Lung (tissue), 12 donors: ENCODE data around the gene LIMCH1. TPM values are rescaled to one million over a fixed set of nuclear protein-coding genes. Genes with fewer than 3 reads are reported as not detected.

Source experiments
- ATAC-seq: fragments of 200-7000 bp; cut with Tn5 transposase; one replicate; pipeline ENCODE4 v1.9.1; 2020; ENCODE audit warnings: moderate number of reproducible peaks; ENCODE audit not compliant: insufficient read depth, low FRiP score
- DNase-seq, 3 donors: peaks; one replicate each; pipeline ENCODE4 v3.0.0-alpha.2; 2013 to 2017
- H3K27ac ChIP-seq, 2 donors: one replicate each; pipeline ENCODE4 v1.5.1; 2013; ENCODE audit warnings: mild to moderate bottlenecking in 2 of 2, moderate library complexity in 2 of 2, control low read depth in 1 of 2, inconsistent platforms in 1 of 2, low read depth in 1 of 2, low read length in 1 of 2
- H3K27me3 ChIP-seq, 3 donors: one replicate each; pipeline ENCODE4 v1.5.1; 2013; ENCODE audit warnings: low read length in 2 of 3; ENCODE audit not compliant: control insufficient read depth in 3 of 3, insufficient read depth in 3 of 3
- H3K36me3 ChIP-seq, 4 donors: one replicate each; pipeline ENCODE4 v1.5.1; 2013; ENCODE audit warnings: low read length in 4 of 4, mild to moderate bottlenecking in 1 of 4, moderate library complexity in 1 of 4; ENCODE audit not compliant: control insufficient read depth in 4 of 4, insufficient read depth in 4 of 4
- H3K4me1 ChIP-seq, 5 donors: one replicate each; pipeline ENCODE4 v1.5.1; 2013; ENCODE audit warnings: low read length in 5 of 5, mild to moderate bottlenecking in 2 of 5, moderate library complexity in 1 of 5; ENCODE audit not compliant: control insufficient read depth in 5 of 5, insufficient read depth in 5 of 5
- H3K4me3 ChIP-seq: one replicate; pipeline ENCODE4 v1.5.1; 2013; ENCODE audit warnings: mild to moderate bottlenecking, control low read depth, moderate library complexity
- H3K9ac ChIP-seq, 2 donors: one replicate each; pipeline ENCODE4 v1.5.1; 2013; ENCODE audit warnings: low read length in 2 of 2, control low read depth in 1 of 2; ENCODE audit not compliant: insufficient read depth in 1 of 2
- H3K9me3 ChIP-seq, 4 donors: one replicate each; pipeline ENCODE4 v1.5.1; 2013; ENCODE audit warnings: low read length in 3 of 4, mild to moderate bottlenecking in 1 of 4, moderate library complexity in 1 of 4; ENCODE audit not compliant: control insufficient read depth in 4 of 4, insufficient read depth in 3 of 4
- WGBS, 2 donors: extraction: QIAGEN DNeasy Blood & Tissue Kit; methylation state at CpG; one replicate each; pipeline ENCODE4 v1.1.7; 2013; 5-methylcytosine and 5-hydroxymethylcytosine counted together
- polyA plus RNA-seq, 2 donors: library from polyadenylated mRNA; stranded (reverse); fragments of 200-250 nt; gene quantifications; one replicate each; pipeline ENCODE4 v1.2.1, GENCODE V29; 2013
- total RNA-seq, 2 donors: library from RNA; depleted of rRNA in 1 of 2; stranded (reverse); fragments of >200 nt in 1 of 2; gene quantifications; one replicate each; pipeline ENCODE4 v1.2.1, GENCODE V29; 2014 to 2021
- TF ChIP-seq, protein P1 (sequence below): IDR thresholded peaks from 2 replicates; pipeline ENCODE4 v1.5.1; 2012; ENCODE audit warnings: mild to moderate bottlenecking; ENCODE audit errors: control extremely low read depth, extremely low read depth
- donor health status: control.
- donor health status: control.
- donor health status: Bipolar disorder and iron deficiency.
- donor health status: healthy.
- donor health status: DM: yes; HTN: yes; CAD: no.

Gene LIMCH1
- total and polyA plus RNA-seq, 4 donors, result 43.4 to 299 (median 128) TPM

DNA sequence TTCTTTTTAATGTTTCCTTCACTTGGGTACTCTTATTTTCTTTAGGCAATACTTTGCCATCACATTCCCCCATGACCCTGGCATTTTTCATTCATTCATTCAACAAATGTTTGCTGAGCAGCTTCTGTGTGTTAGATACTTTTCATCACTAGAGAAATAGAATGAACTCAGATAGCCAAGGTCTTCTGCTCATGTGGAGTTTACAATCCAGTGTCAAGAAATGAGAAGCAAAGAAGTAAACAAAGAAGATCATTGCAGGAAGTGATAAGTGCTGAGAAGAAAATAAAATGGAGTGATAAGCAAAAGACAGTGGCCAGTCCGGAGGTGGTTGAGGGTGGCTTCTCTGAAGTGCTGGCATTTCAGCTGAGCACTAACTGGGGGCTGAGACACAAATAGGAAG lies 63.1 kb downstream of the LIMCH1 start:
- no peak for ATAC-seq
- no peak overlapping the region for H3K4me3 ChIP-seq
- peaks cover 1 to 59% (median 15%) of the 10 kb centered on the region in 5 donors for H3K4me1 ChIP-seq
- WGBS, 2 donors, result 10 to 30% methylated on average over 1 of the region's 1 CpG
- no peak overlapping the region for H3K9ac ChIP-seq
- no peak for DNase-seq
- H3K36me3 ChIP-seq, result no peaks in the 10 kb centered on the region
- TF ChIP-seq, protein P1, sequence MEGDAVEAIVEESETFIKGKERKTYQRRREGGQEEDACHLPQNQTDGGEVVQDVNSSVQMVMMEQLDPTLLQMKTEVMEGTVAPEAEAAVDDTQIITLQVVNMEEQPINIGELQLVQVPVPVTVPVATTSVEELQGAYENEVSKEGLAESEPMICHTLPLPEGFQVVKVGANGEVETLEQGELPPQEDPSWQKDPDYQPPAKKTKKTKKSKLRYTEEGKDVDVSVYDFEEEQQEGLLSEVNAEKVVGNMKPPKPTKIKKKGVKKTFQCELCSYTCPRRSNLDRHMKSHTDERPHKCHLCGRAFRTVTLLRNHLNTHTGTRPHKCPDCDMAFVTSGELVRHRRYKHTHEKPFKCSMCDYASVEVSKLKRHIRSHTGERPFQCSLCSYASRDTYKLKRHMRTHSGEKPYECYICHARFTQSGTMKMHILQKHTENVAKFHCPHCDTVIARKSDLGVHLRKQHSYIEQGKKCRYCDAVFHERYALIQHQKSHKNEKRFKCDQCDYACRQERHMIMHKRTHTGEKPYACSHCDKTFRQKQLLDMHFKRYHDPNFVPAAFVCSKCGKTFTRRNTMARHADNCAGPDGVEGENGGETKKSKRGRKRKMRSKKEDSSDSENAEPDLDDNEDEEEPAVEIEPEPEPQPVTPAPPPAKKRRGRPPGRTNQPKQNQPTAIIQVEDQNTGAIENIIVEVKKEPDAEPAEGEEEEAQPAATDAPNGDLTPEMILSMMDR, result no peak
- no peak overlapping the region for H3K27ac ChIP-seq
- no peaks in the 10 kb centered on the region for H3K9me3 ChIP-seq
- no peaks in the 10 kb centered on the region for H3K27me3 ChIP-seq

GRCh38 chr4:41602113-41602512 lies 64.2 kb downstream of the LIMCH1 start:
- DNase-seq, result no peak
- ATAC-seq, result no peak
- WGBS, 2 donors, result 81 to 88% methylated on average over 3 of the region's 3 CpGs
- Histone ChIP-seq H3K36me3 (no peaks in the 10 kb centered on the region), H3K4me1 (peaks cover 1 to 56% (median 15%) of the 10 kb centered on the region in 5 donors), H3K27me3 (no peaks in the 10 kb centered on the region), H3K9ac (no peak overlapping the region), H3K9me3 (no peaks in the 10 kb centered on the region), H3K4me3 (no peak overlapping the region), H3K27ac (peak overlapping the region in 1 of 2 donors; percentile 35)
- TF ChIP-seq, protein P1, result no peak

DNA sequence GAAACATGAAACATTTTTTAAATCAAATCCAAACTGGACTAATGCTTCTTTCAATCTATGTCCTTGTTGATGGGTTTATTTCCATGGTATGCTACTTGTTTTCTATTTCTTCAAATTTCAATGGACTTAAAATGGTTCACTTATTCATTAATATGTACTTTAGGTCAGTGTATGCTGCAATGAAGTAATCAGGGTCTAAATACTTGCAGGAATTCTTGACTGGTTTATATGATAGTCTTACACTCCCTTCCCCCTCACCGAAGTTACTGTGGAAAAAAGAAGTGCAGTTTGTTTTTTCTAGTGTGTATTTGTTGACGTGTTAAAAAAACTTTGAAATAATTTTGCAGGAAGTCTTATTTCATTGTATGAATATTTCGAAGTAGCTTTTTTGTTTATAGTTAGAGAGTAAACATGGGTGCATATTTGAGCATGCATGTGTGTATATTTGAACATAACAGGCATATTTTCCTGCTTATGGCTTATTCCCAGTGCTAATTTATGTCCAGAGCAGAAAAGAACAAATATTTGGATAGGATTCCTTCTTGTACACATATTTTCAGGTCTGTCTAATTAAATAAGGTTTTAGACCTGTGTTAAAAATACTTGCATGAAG lies 65.0 kb downstream of the LIMCH1 start:
- DNase-seq (peak in 2 of 3 donors; percentile 63 to 66), ATAC-seq (no peak)
- TF ChIP-seq, protein P1, result no peak
- Histone ChIP-seq H3K4me3 (no peak overlapping the region), H3K27ac (no peak overlapping the region), H3K9ac (no peak overlapping the region), H3K27me3 (no peaks in the 10 kb centered on the region), H3K9me3 (no peaks in the 10 kb centered on the region), H3K36me3 (peaks cover 0 to 2% (median under 1%) of the 10 kb centered on the region in 4 donors), H3K4me1 (peaks cover 1 to 49% (median 14%) of the 10 kb centered on the region in 5 donors)
- WGBS, 2 donors, result 52 to 66% methylated on average over 3 of the region's 3 CpGs

DNA sequence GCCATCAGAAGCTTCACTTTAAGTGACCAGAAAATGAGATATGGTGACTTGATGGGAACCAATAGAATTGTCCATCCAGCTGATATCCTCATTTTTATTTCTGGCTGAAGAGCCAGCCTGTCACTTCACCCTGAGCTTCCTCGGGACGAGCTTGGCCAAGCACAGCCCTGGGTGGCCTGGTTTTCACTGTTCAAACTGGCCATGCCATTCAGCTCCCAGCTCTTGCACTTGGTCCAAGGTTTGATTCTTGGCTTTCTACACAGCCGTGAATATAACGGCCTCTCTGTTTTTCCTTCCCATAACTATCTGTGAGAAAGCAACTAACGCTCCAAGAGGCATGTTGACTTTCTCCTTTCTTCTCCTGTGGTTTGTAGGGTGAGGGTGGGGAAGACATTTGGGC lies 71.9 kb downstream of the LIMCH1 start:
- peaks cover 1 to 35% (median 11%) of the 10 kb centered on the region in 5 donors for H3K4me1 ChIP-seq
- DNase-seq (no peak), ATAC-seq (no peak)
- no peak overlapping the region for H3K9ac ChIP-seq
- H3K27me3 ChIP-seq, result no peaks in the 10 kb centered on the region
- TF ChIP-seq, protein P1, result no peak
- peak overlapping the region in 1 of 2 donors; percentile 11 for H3K27ac ChIP-seq
- no peaks in the 10 kb centered on the region for H3K9me3 ChIP-seq
- 92 to 97% methylated on average over 5 of the region's 5 CpGs for WGBS, 2 donors
- H3K4me3 ChIP-seq, result no peak overlapping the region
- peaks cover 0 to 16% (median under 1%) of the 10 kb centered on the region in 4 donors for H3K36me3 ChIP-seq
